ENCODE measurements around the gene MARK4.
A peak's percentile ranks its signal among the peaks of the same experiment; 100 is the strongest.
"Not testable (repeated sequence)": the region's sequence is repeated elsewhere in the genome, so short reads cannot be mapped to it uniquely, and the experiment has no call there.

MARK4 gene

GRCh38 chr19:45244133-45244794, 6.8 kb upstream of the MARK4 start:
- no peak for DNase-seq

GRCh38 chr19:45245334-45245787, 5.7 kb upstream of the MARK4 start, which contains the start of gene EXOC3L2:
Gene EXOC3L2, minus strand, starts transcription at chr19:45245407. Its CDS starts 6,362 bp downstream, at chr19:45239045.
- DNase-seq: no peak

GRCh38 chr19:45245826-45246225, 5.2 kb upstream of the MARK4 start:
- no peak for DNase-seq

- no peak for DNase-seq
These were observed 3.9 kb upstream of the MARK4 start for GRCh38 chr19:45247136-45247535.

- no peak for DNase-seq
These were observed 1.6 kb upstream of the MARK4 start for GRCh38 chr19:45249261-45250033.

GRCh38 chr19:45250216-45250831, 747 bp upstream of the MARK4 start:
- no peak for DNase-seq

GRCh38 chr19:45251452-45252354, 632 bp downstream of the MARK4 start:
- DNase-seq: peak in 2 of 6 experiments; percentile 24 to 40

GRCh38 chr19:45253396-45254027, 2.4 kb downstream of the MARK4 start:
- no peak for DNase-seq

- DNase-seq: peak in 2 of 6 experiments; percentile 2
These were observed 3.0 kb downstream of the MARK4 start for GRCh38 chr19:45254044-45254531.

GRCh38 chr19:45255611-45256157, 4.6 kb downstream of the MARK4 start:
- DNase-seq: no peak

GRCh38 chr19:45256836-45257235, 5.8 kb downstream of the MARK4 start:
- DNase-seq: no peak

GRCh38 chr19:45258862-45259261, 7.8 kb downstream of the MARK4 start:
- no peak for DNase-seq

GRCh38 chr19:45262570-45262969, 11.5 kb downstream of the MARK4 start:
- DNase-seq: no peak

GRCh38 chr19:45263013-45263412, 11.9 kb downstream of the MARK4 start:
- no peak for DNase-seq

GRCh38 chr19:45264781-45265317, 13.8 kb downstream of the MARK4 start:
- DNase-seq: no peak

GRCh38 chr19:45265375-45265774, 14.3 kb downstream of the MARK4 start:
- DNase-seq: no peak

GRCh38 chr19:45267296-45267695, 16.2 kb downstream of the MARK4 start:
- no peak for DNase-seq

- not testable (repeated sequence) for DNase-seq
These were observed 18.9 kb downstream of the MARK4 start for GRCh38 chr19:45269939-45270338.

- DNase-seq: no peak
These were observed 20.1 kb downstream of the MARK4 start for GRCh38 chr19:45271098-45271734.

- DNase-seq: no peak
These were observed 20.7 kb downstream of the MARK4 start for GRCh38 chr19:45271735-45272108.

GRCh38 chr19:45273521-45273855, 22.4 kb downstream of the MARK4 start:
- DNase-seq: no peak
